ENCODE results near the gene PCSK5. TPM values are rescaled to one million over a fixed set of nuclear protein-coding genes. Genes with fewer than 3 reads are reported as not detected.

The PCSK5 gene
- total RNA-seq, 4 donors from 2014 or later = 9.6 to 41.8 (median 15.1) TPM

- H3K27me3 ChIP-seq = no peaks in the 10 kb centered on the region
- no peak for DNase-seq
- H3K27ac ChIP-seq = no peak overlapping the region
- WGBS, 2 donors = 93 to 95% methylated on average over 4 of the region's 4 CpGs
- H3K4me3 ChIP-seq (replicated peaks in 1 of 3) = no peak overlapping the region
- TF ChIP-seq CTCF (IDR thresholded peaks at IDR 0.05) (no peak), POLR2A (IDR thresholded peaks at IDR 0.05) (no peak)
- intact Hi-C loops (cut with DNase I) = no loop called here
- no peaks in the 10 kb centered on the region for H3K9me3 ChIP-seq
- H3K4me1 ChIP-seq = peaks cover 0 to 10% of the 10 kb centered on the region in 2 donors
- no peaks in the 10 kb centered on the region for H3K36me3 ChIP-seq
Observed at GRCh38 chr9:76366275-76366674, 475.8 kb downstream of the PCSK5 start.

- Histone ChIP-seq H3K27ac (peak overlapping the region; percentile 41 to 82 (median 53)), H3K4me3 (replicated peaks in 1 of 3) (no peak overlapping the region), H3K36me3 (no peaks in the 10 kb centered on the region), H3K4me1 (peaks cover 8 to 31% of the 10 kb centered on the region in 2 donors), H3K9me3 (no peaks in the 10 kb centered on the region), H3K27me3 (no peaks in the 10 kb centered on the region)
- peak; percentile 90 to 91 for DNase-seq
- no peak for TF ChIP-seq POLR2A (IDR thresholded peaks at IDR 0.05)
- no peak for TF ChIP-seq CTCF (IDR thresholded peaks at IDR 0.05)
- 13 to 20% methylated on average over 4 of the region's 4 CpGs for WGBS, 2 donors
- intact Hi-C loops (cut with DNase I) = no loop called here
Observed at GRCh38 chr9:76369583-76369982, 479.1 kb downstream of the PCSK5 start.

- Histone ChIP-seq H3K36me3 (no peaks in the 10 kb centered on the region), H3K27ac (peak overlapping the region; percentile 41 to 82 (median 53)), H3K4me1 (peaks cover 8 to 38% of the 10 kb centered on the region in 2 donors), H3K27me3 (no peaks in the 10 kb centered on the region), H3K4me3 (replicated peaks in 1 of 3) (no peak overlapping the region), H3K9me3 (no peaks in the 10 kb centered on the region)
- no peak for TF ChIP-seq POLR2A (IDR thresholded peaks at IDR 0.05)
- TF ChIP-seq CTCF (IDR thresholded peaks at IDR 0.05) = no peak
- 64 to 69% methylated on average over 3 of the region's 3 CpGs for WGBS, 2 donors
- no peak for DNase-seq
- intact Hi-C loops (cut with DNase I) = no loop called here
Observed at GRCh38 chr9:76370396-76371023, 480.0 kb downstream of the PCSK5 start.

GRCh38 chr9:76371901-76372300 is 481.4 kb downstream of the PCSK5 start:
- Histone ChIP-seq H3K4me1 (peaks cover 8 to 38% of the 10 kb centered on the region in 2 donors), H3K27ac (peak overlapping the region in 1 of 3 donors; percentile 20), H3K27me3 (no peaks in the 10 kb centered on the region), H3K36me3 (no peaks in the 10 kb centered on the region), H3K9me3 (no peaks in the 10 kb centered on the region), H3K4me3 (replicated peaks in 1 of 3) (no peak overlapping the region)
- DNase-seq = no peak
- intact Hi-C loops (cut with DNase I) = no loop called here
- 78 to 84% methylated on average over 1 of the region's 1 CpG for WGBS, 2 donors
- TF ChIP-seq POLR2A (IDR thresholded peaks at IDR 0.05) = no peak
- no peak for TF ChIP-seq CTCF (IDR thresholded peaks at IDR 0.05)

- no peaks in the 10 kb centered on the region for H3K36me3 ChIP-seq
- peak overlapping the region in 2 of 3 donors; percentile 6 to 20 for H3K27ac ChIP-seq
- H3K4me1 ChIP-seq = peaks cover 8 to 38% of the 10 kb centered on the region in 2 donors
Observed at GRCh38 chr9:76372336-76372735, 481.9 kb downstream of the PCSK5 start.

More at GRCh38 chr9:76372336-76372735, 481.9 kb downstream of the PCSK5 start:
- intact Hi-C loops (cut with DNase I) = no loop called here
- no peak for DNase-seq
- no peak overlapping the region for H3K4me3 ChIP-seq (replicated peaks in 1 of 3)
- TF ChIP-seq CTCF (IDR thresholded peaks at IDR 0.05) = no peak
- TF ChIP-seq POLR2A (IDR thresholded peaks at IDR 0.05) = no peak
- H3K9me3 ChIP-seq = no peaks in the 10 kb centered on the region
- no peaks in the 10 kb centered on the region for H3K27me3 ChIP-seq
